DMS153 (cell line): ENCODE data around the gene EIF3CL.
"Not testable (repeated sequence)": the region's sequence is repeated elsewhere in the genome, so short reads cannot be mapped to it uniquely, and the experiment has no call there.

Experiments used
- DNase-seq: peaks from one replicate; lab custom pipeline; 2025; lab: John Stamatoyannopoulos, UW

The EIF3CL gene

DNA sequence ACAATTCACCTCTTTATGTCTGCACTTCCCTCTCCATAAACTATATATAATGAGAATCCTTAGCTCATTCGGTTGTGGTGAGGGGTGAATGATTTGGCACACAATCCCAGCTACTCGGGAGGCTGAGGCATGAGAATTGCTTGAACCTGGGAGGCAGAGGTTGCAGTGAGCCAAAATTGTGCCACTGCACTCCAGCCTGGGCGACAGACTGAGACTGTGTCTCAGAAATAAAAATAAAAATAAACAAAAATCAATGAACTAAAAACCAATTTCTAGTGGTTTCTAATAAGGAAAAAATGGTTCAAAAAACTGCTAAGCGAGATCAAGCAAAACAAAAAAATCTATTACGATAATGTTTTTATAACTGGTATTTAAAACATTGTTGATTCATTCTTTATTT, 40.2 kb downstream of the EIF3CL start, which contains the start of gene NPIPB6:
NPIPB6 (minus strand) TSS at position 101 of the 400 bp plus-strand sequence. CDS start 686 bp downstream, outside the sequence.
- DNase-seq = not testable (repeated sequence)

DNA sequence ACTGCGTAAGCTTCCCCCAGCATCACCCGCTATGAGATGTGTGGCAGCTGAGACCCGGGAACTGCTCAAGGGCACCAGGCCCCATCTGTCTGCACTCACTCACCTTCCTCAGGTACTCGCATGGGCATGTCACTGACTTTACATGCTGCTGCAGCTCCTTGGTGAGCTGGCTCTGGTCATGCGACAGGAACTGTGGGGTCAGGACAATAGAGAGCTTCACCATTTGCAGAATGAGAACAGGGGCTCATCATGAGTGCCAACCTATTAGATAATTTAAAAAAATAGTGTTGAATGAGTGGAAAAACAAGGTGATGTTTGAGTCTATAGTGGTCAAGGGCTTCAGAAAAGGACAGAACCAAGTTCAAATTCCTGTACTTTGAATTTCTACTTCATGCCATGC, 41.0 kb downstream of the EIF3CL start:
- not testable (repeated sequence) for DNase-seq

GRCh38 chr16:28338230-28338629, 65.4 kb downstream of the EIF3CL start:
- not testable (repeated sequence) for DNase-seq

- DNase-seq = not testable (repeated sequence)
These were observed 66.5 kb downstream of the EIF3CL start for GRCh38 chr16:28336940-28337710.

- DNase-seq = not testable (repeated sequence)
These were observed 68.0 kb downstream of the EIF3CL start for GRCh38 chr16:28335678-28336077.

DNA sequence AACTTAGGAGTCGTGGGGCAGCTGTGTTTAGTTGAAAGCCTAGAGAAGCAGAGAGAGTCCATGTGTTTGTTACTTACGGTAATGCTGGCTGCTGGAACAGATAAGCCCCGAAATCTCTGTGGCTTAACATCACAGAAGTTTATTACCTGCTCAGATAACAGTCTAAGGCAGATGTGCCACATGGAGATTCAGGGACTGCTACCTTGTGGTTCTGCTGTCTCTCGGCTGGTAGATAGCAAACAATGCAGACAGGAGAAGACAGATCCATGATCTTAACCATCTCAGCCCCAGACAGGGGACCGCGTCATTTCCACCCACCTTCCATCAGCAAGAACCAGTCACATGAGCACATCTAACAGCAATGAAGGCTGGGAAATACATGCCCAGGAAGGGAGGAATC, 71.0 kb downstream of the EIF3CL start:
- DNase-seq = not testable (repeated sequence)

- DNase-seq = not testable (repeated sequence)
These were observed 72.7 kb downstream of the EIF3CL start for GRCh38 chr16:28330981-28331380.

DNA sequence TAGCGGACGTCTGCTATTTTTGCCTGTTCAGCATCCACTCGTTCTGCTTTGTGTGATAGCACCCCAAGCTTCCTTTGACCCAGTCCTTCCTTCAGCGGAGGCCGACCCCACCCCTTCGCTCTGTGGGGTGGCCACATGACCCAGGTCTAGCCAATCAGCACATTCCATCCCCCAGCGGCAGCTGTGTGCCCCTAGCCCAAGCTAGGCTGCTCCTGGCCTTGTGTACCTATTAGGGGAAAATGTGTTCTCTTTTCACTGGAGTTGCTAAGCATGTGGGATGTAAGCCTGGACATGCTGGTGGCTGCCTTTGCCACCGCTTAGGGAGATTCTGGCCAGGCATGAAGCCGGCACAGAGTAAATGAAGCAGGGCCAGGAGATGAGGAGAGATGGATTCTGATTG, 73.4 kb downstream of the EIF3CL start:
- DNase-seq = not testable (repeated sequence)
